Activated T-cell treated with anti-CD3 and anti-CD28 coated beads, Interleukin-2, amount 50 U/mL, for 1 hour (primary cell): ENCODE results near the gene JAKMIP3.
A peak's percentile ranks its signal among the peaks of the same experiment; 100 is the strongest.

Experiments used
- DNase-seq: peaks from one replicate; pipeline ENCODE4 v3.0.0-alpha.2; 2020

Gene JAKMIP3

DNA sequence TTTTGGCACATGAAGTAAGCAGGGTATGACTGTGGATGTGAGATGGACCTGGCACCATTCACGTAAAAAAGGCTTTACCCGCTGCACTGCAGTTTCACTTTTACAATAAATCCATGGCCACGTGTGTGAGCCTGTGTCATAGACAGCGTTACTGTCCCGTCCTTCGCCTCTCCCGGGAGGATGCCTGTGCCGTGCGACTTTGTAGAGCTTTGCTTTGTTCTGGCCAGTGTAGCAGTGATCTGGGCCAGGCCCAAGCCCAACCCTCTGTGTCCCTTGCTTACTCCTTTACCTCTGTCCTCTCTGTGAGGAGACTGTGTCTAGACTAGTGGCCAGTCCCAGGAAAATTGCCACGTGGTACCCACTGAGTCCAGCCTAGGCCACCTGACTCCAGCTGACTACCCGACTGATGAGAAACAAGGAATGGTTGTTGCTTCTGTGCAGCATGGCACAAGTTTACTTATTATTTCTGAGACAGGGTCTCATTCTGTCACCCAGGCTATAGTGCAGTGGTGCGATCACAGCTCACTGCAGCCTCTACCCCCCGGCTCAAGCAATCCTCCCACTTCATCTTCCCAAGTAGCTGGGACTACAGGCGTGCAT lies 48.1 kb downstream of the JAKMIP3 start:
- peak; percentile 3 for DNase-seq

DNA sequence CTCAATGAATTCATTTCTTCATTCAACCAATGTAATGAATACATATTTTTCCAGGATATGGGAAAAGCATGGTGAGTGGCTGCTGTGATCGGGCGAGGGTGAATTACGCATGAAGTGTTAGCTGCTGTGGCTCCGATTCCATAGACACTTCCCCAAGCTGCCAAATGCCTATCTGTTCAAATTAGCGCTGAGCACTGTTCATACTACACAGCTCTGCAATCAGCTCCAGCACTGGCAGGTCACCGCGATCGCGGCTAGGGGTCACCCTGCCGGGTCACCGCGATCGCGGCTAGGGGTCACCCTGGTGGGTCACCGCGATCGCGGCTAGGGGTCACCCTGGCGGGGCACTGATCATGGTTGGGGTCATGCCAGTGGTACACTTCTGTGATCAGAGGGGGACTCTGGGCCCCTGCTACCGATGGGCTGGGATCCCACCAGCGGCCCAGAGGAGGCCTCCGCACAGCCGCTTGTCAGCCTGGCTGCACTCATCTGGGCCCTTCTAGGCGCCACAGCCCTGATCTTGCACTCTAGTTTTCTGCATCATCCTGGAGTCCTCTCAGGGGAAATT lies 49.3 kb downstream of the JAKMIP3 start:
- no peak for DNase-seq
